ENCODE data around the gene PAPOLB.
A peak's percentile ranks its signal among the peaks of the same experiment; 100 is the strongest.

The PAPOLB gene

GRCh38 chr7:4861673-4862072, at the start of gene PAPOLB:
PAPOLB (minus strand) TSS chr7:4862030; CDS start chr7:4861810, 220 bp downstream.
- no peak for TF ChIP-seq CTCF (IDR thresholded peaks at IDR 0.05; ENCODE audit: low read depth, low read length, missing control alignments)
- H3K4me3 ChIP-seq (ENCODE audit: low read depth, low read length): peak within 1 kb of the TSS; percentile 38
- DNase-seq (ENCODE audit: low read depth): no peak

GRCh38 chr7:4911111-4911828, 49.4 kb upstream of the PAPOLB start:
- TF ChIP-seq CTCF (IDR thresholded peaks at IDR 0.05; ENCODE audit: low read depth, low read length, missing control alignments): no peak
- H3K4me3 ChIP-seq (ENCODE audit: low read depth, low read length): no peak overlapping the region
- DNase-seq (ENCODE audit: low read depth): no peak

GRCh38 chr7:4906682-4907081, 44.9 kb upstream of the PAPOLB start:
- TF ChIP-seq CTCF (IDR thresholded peaks at IDR 0.05; ENCODE audit: low read depth, low read length, missing control alignments): no peak
- no peak for DNase-seq (ENCODE audit: low read depth)
- H3K4me3 ChIP-seq (ENCODE audit: low read depth, low read length): no peak overlapping the region

- H3K4me3 ChIP-seq (ENCODE audit: low read depth, low read length): no peak overlapping the region
- no peak for TF ChIP-seq CTCF (IDR thresholded peaks at IDR 0.05; ENCODE audit: low read depth, low read length, missing control alignments)
- DNase-seq (ENCODE audit: low read depth): no peak
Observed at GRCh38 chr7:4905171-4905570, 43.3 kb upstream of the PAPOLB start.

GRCh38 chr7:4904346-4904745, 42.5 kb upstream of the PAPOLB start:
- no peak for TF ChIP-seq CTCF (IDR thresholded peaks at IDR 0.05; ENCODE audit: low read depth, low read length, missing control alignments)
- DNase-seq (ENCODE audit: low read depth): no peak
- H3K4me3 ChIP-seq (ENCODE audit: low read depth, low read length): no peak overlapping the region

- no peak for DNase-seq (ENCODE audit: low read depth)
- TF ChIP-seq CTCF (IDR thresholded peaks at IDR 0.05; ENCODE audit: low read depth, low read length, missing control alignments): no peak
- no peak overlapping the region for H3K4me3 ChIP-seq (ENCODE audit: low read depth, low read length)
Observed at GRCh38 chr7:4895766-4896165, 33.9 kb upstream of the PAPOLB start.

GRCh38 chr7:4894482-4894881, 32.7 kb upstream of the PAPOLB start:
- TF ChIP-seq CTCF (IDR thresholded peaks at IDR 0.05; ENCODE audit: low read depth, low read length, missing control alignments): no peak
- no peak overlapping the region for H3K4me3 ChIP-seq (ENCODE audit: low read depth, low read length)
- no peak for DNase-seq (ENCODE audit: low read depth)

Measured in GM12864 (cell line).